Thymus (tissue), 11 donors: Measurements from ENCODE around the gene ITGA4. TPM values are rescaled to one million over a fixed set of nuclear protein-coding genes. Genes with fewer than 3 reads are reported as not detected.

Experiments used
- DNase-seq, 9 donors: peaks; one replicate each; pipeline ENCODE4 v3.0.0-alpha.2; 2013; ENCODE audit warnings: low spot score in 9 of 9, low read depth in 6 of 9, missing footprints in 1 of 9
- H3K27ac ChIP-seq, 2 donors: one replicate each; pipeline ENCODE4 v1.5.1; 2013; ENCODE audit warnings: control low read depth in 1 of 2, low read depth in 1 of 2, low read length in 1 of 2, mild to moderate bottlenecking in 1 of 2, moderate library complexity in 1 of 2
- H3K27me3 ChIP-seq, 2 donors: one replicate each; pipeline ENCODE4 v1.5.1; 2013; ENCODE audit warnings: low read length in 1 of 2; ENCODE audit not compliant: control insufficient read depth in 2 of 2, insufficient read depth in 1 of 2
- H3K36me3 ChIP-seq, 2 donors: one replicate each; pipeline ENCODE4 v1.5.1; 2013; ENCODE audit warnings: low read length in 1 of 2, mild to moderate bottlenecking in 1 of 2, moderate library complexity in 1 of 2; ENCODE audit not compliant: control insufficient read depth in 2 of 2, insufficient read depth in 2 of 2
- H3K4me1 ChIP-seq, 2 donors: one replicate each; pipeline ENCODE4 v1.5.1; 2013; ENCODE audit warnings: low read length in 2 of 2; ENCODE audit not compliant: control insufficient read depth in 2 of 2, insufficient read depth in 2 of 2
- H3K4me3 ChIP-seq, 2 donors: one replicate each; pipeline ENCODE4 v1.5.1; 2013; ENCODE audit warnings: low read length in 2 of 2, control low read depth in 1 of 2, mild to moderate bottlenecking in 1 of 2
- H3K9me3 ChIP-seq, 2 donors: one replicate each; pipeline ENCODE4 v1.5.1; 2013; ENCODE audit warnings: low read length in 1 of 2, mild to moderate bottlenecking in 1 of 2; ENCODE audit not compliant: control insufficient read depth in 2 of 2, insufficient read depth in 1 of 2
- WGBS: extraction: QIAGEN DNeasy Blood & Tissue Kit; methylation state at CpG from one replicate; pipeline ENCODE4 v1.1.7; 2013; 5-methylcytosine and 5-hydroxymethylcytosine counted together
- polyA plus RNA-seq: library from polyadenylated mRNA; stranded (reverse); fragments of 200-250 nt; gene quantifications from one replicate; pipeline ENCODE4 v1.2.3, GENCODE V29; 2013
- total RNA-seq: library from RNA; stranded (reverse); fragments of 120-200 nt; gene quantifications from one replicate; pipeline ENCODE4 v1.2.4, GENCODE V29; 2013
- donor health status: healthy.

Gene ITGA4
- total and polyA plus RNA-seq, 2 donors: 40.3 to 187 TPM

DNA sequence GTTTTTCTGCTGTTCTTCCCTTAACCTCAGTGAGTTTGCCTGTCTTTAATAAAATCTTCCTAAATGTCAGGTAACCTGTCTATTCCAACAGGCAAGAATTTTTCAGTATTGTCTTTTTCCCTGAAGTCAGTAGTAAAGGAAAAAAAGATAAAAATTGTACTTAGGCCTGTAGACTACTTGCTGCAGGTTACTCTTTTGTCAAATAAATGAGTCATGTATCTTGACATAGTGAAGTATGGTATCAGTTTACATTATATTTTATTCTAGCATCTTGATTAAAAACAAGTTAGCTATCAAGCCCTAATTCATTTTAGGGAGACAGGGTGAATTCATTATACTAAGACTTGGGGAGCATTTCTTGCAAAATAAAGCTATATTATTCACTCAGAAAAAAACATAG, 59.8 kb downstream of the ITGA4 start:
- H3K36me3 ChIP-seq: peaks cover 34 to 91% of the 10 kb centered on the region in 2 donors
- H3K27ac ChIP-seq: no peak overlapping the region
- no peak overlapping the region for H3K4me3 ChIP-seq
- DNase-seq: no peak
- H3K4me1 ChIP-seq: no peaks in the 10 kb centered on the region
- no peaks in the 10 kb centered on the region for H3K9me3 ChIP-seq
- no peaks in the 10 kb centered on the region for H3K27me3 ChIP-seq

DNA sequence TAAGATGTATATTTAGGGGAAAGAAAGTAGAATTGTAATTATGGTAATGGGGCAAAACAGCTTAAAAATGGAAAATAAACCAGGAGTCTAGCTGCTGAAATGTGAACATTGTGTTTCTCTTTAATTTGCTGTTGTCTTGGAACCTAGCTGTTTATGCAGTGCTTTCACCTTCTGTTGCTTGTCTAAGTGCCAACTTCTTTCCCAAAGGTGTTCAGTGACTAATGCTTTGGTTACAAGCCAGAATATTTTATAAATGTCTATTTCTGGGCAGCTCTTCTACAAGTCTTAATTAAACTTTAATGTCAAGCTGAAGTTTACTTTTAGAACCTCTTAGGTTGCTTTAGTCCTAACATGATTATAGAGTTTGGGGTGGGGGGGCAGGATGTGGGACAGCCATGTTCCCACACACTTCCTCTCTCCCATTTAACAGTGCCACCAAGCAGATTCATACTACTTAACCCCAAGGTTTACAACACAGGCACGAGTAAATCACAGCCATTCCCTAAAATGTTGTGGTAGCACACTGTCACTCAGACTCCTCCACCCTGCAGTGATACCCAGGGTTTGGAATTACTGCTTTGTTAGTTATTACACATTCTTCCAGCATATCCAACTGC, 60.6 kb downstream of the ITGA4 start:
- 23% methylated on average over 1 of the region's 1 CpG for WGBS
- peak in 6 of 9 donors; percentile 15 to 54 (median 20) for DNase-seq
- Histone ChIP-seq H3K4me3 (no peak overlapping the region), H3K36me3 (peaks cover 39 to 91% of the 10 kb centered on the region in 2 donors), H3K9me3 (no peaks in the 10 kb centered on the region), H3K4me1 (no peaks in the 10 kb centered on the region), H3K27me3 (no peaks in the 10 kb centered on the region), H3K27ac (peak overlapping the region; percentile 2 to 60)

DNA sequence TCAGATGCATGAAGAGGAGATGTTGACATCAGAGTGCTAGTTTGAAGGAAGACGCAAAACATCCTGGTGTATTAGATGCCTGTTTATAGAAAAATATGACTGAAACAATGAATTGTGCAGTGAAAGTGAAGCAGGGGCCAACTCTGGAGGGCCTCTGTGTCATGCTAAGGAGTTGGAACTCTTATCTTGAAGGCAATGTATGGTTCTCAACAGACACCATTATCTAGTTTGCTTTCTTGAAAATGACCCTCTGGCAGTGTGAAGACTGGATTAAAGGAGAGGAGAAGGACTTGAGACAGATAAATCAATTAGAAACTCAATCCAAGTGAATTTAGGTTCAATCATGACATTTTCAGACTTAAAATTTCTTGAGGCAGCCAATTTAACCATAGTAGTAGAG, 63.1 kb downstream of the ITGA4 start:
- no peak overlapping the region for H3K27ac ChIP-seq
- H3K27me3 ChIP-seq: no peaks in the 10 kb centered on the region
- H3K36me3 ChIP-seq: peaks cover 26 to 86% of the 10 kb centered on the region in 2 donors
- no peak overlapping the region for H3K4me3 ChIP-seq
- H3K9me3 ChIP-seq: no peaks in the 10 kb centered on the region
- H3K4me1 ChIP-seq: no peaks in the 10 kb centered on the region
- DNase-seq: no peak
- 97% methylated on average over 1 of the region's 1 CpG for WGBS

DNA sequence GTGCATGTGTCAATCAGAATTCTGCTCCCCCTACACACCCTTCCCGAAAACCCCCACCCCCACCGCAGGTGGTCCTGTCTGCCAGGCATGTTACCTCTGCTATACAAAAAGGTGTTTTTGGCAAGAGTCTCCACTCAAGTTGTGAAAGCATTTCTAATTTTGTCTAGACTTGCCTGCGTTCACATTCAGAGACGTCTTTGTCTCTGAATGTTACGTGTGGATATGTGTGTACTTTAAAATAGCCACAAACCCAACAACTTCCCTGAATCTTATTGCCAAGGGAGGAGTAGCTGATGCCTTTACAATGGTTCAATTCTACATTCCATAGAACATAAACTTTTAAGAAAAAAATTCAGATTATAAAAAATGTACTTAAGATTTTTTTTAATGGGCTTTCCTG, 66.6 kb downstream of the ITGA4 start:
- no peaks in the 10 kb centered on the region for H3K9me3 ChIP-seq
- no peak for DNase-seq
- 92% methylated on average over 5 of the region's 5 CpGs for WGBS
- no peaks in the 10 kb centered on the region for H3K4me1 ChIP-seq
- H3K27ac ChIP-seq: no peak overlapping the region
- H3K4me3 ChIP-seq: no peak overlapping the region
- no peaks in the 10 kb centered on the region for H3K27me3 ChIP-seq
- H3K36me3 ChIP-seq: peaks cover 40 to 88% of the 10 kb centered on the region in 2 donors

DNA sequence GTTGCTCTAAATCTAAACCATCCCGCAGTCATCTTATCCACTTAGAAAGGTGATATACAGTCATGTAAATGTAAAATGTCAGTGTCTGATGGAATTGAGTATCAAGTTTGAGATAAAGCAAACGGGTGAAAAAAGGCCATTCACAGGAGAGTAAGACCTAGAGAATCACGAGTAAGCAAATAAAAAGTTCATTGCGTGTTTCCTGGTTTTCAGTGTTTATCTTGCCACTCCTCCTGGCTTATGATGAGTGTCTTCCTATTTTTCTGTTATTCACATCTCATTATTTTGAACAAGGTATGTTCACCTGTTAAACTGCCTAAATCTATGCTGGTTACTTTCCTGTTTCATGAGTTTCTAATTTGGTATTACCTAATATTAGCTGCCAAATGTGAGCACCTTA, 68.8 kb downstream of the ITGA4 start:
- no peak for DNase-seq
- Histone ChIP-seq H3K4me1 (no peaks in the 10 kb centered on the region), H3K27ac (no peak overlapping the region), H3K4me3 (no peak overlapping the region), H3K9me3 (no peaks in the 10 kb centered on the region), H3K27me3 (no peaks in the 10 kb centered on the region), H3K36me3 (peaks cover 41 to 90% of the 10 kb centered on the region in 2 donors)
- 98% methylated on average over 4 of the region's 4 CpGs for WGBS

DNA sequence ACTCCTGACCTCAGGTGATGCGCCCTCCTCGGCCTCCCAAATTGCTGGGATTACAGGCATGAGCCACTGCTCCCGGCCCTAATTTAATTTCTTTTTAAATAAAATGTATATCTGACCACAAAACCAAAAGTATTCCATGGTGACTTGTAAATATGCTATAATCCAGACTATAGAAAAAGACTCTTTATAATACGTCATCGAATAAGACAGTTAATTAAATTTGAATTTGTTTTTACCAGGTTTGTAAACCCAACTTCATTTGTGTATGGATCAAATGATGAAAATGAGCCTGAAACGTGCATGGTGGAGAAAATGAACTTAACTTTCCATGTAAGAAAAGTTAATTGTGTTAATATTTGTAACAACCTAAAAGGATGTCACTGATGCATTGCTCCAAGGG, 69.9 kb downstream of the ITGA4 start:
- 98% methylated on average over 6 of the region's 6 CpGs for WGBS
- no peak for DNase-seq
- H3K4me1 ChIP-seq: no peaks in the 10 kb centered on the region
- H3K36me3 ChIP-seq: peaks cover 46 to 89% of the 10 kb centered on the region in 2 donors
- H3K27me3 ChIP-seq: no peaks in the 10 kb centered on the region
- no peaks in the 10 kb centered on the region for H3K9me3 ChIP-seq
- no peak overlapping the region for H3K4me3 ChIP-seq
- no peak overlapping the region for H3K27ac ChIP-seq

DNA sequence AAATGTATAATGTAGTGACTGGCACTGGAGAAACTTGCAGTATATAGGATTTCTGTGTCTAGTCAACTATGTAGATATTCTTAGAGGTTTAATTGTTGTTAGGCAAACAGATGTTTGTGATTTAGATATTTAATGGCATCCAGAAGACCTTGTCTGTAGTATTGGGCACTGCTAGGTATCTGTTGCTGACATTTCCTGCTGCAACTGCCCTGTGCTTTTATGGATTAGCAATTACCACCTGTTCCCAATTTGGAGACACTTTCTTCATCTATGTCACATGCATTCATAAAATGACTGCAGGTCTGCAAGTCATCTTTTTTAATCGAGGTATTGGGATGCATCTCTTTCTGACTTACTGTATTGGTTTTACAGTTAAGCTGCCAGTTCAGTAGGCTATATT, 71.3 kb downstream of the ITGA4 start:
- no peak for DNase-seq
- peaks cover 46 to 88% of the 10 kb centered on the region in 2 donors for H3K36me3 ChIP-seq
- WGBS: 100% methylated on average over 1 of the region's 1 CpG
- H3K27ac ChIP-seq: no peak overlapping the region
- H3K9me3 ChIP-seq: no peaks in the 10 kb centered on the region
- H3K4me1 ChIP-seq: no peaks in the 10 kb centered on the region
- H3K27me3 ChIP-seq: no peaks in the 10 kb centered on the region
- H3K4me3 ChIP-seq: no peak overlapping the region

DNA sequence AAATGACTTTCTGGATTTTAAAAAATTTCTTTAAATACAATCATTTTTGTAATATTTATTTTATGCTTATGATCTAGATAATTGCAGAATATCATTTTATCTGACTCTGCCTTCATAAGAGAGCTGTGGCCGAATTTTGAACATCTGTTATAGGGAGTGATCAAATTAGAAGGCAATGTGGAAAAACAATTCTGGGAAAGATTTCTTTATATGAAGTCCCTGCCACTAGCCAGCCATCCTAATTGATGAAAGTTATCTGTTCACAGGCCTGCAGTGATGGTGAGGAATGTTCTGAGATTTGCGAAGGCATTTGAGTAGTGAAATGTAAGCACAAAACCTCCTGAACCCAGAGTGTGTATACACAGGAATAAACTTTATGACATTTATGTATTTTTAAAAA, 79.5 kb downstream of the ITGA4 start:
- Histone ChIP-seq H3K27ac (no peak overlapping the region), H3K9me3 (no peaks in the 10 kb centered on the region), H3K4me3 (no peak overlapping the region), H3K27me3 (no peaks in the 10 kb centered on the region), H3K4me1 (no peaks in the 10 kb centered on the region), H3K36me3 (peaks cover 35 to 90% of the 10 kb centered on the region in 2 donors)
- WGBS: 97% methylated on average over 2 of the region's 2 CpGs
- DNase-seq: no peak

DNA sequence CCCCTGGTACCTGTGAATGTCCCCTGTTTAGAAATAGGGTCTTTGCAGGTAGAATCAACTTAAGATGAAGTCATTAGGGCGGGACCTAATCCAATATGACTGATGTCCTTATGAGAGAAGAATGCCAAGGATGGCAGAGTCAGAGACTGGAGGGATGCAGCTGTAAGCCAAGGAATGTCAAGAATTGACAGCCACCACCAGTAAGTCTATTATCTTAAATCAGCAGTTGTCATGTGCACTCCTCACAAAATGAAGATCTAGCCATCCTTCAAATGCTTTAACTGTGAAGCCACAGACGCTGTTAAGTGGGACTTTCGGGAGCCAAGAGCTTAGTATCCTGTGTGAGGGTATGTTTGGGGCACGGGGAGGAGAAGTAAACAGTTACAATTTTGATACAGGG, 83.2 kb downstream of the ITGA4 start:
- no peaks in the 10 kb centered on the region for H3K4me1 ChIP-seq
- WGBS: 83% methylated on average over 4 of the region's 4 CpGs
- no peaks in the 10 kb centered on the region for H3K9me3 ChIP-seq
- no peaks in the 10 kb centered on the region for H3K27me3 ChIP-seq
- H3K36me3 ChIP-seq: peaks cover 19 to 56% of the 10 kb centered on the region in 2 donors
- no peak overlapping the region for H3K27ac ChIP-seq
- no peak for DNase-seq
- no peak overlapping the region for H3K4me3 ChIP-seq
